WTC11 (cell line): ENCODE results near the gene RPTOR. TPM values are rescaled to one million over a fixed set of nuclear protein-coding genes. Genes with fewer than 3 reads are reported as not detected.

ENCODE experiments used
- ATAC-seq: fragments of 200-7000 bp; cut with Tn5 transposase; 2 replicates; pipeline ENCODE4 v1.10.0; 2021; ENCODE audit warnings: mild to moderate bottlenecking, moderate library complexity
- CTCF ChIA-PET: fragments of 300-600 bp; sonication (Branson Sonifier 250); formaldehyde crosslinking; loops from one replicate; lab custom pipeline; 2021; ENCODE audit warnings: antibody characterized with exemption; lab: Charles Lee
- POLR2A ChIA-PET: fragments of 350-600 bp; sonication (Branson Sonifier 250); formaldehyde crosslinking; loops from one replicate; lab custom pipeline; 2021; ENCODE audit warnings: antibody characterized with exemption; lab: Charles Lee
- DNase-seq: peaks from one replicate; pipeline ENCODE4 v3.0.0; 2021; ENCODE audit warnings: low spot score
- H3K27ac Mint-ChIP-seq: 2 replicates; pipeline ENCODE4 v1.8.0; 2021; ENCODE audit warnings: mixed read lengths
- H3K27me3 Mint-ChIP-seq: 2 replicates; pipeline ENCODE4 v1.8.0; 2021; ENCODE audit warnings: low read depth, mild to moderate bottlenecking, moderate library complexity, mixed read lengths
- H3K36me3 Mint-ChIP-seq: 2 replicates; pipeline ENCODE4 v1.8.0; 2021; ENCODE audit warnings: mixed read lengths
- H3K4me1 Mint-ChIP-seq: 2 replicates; pipeline ENCODE4 v1.8.0; 2022; ENCODE audit warnings: mixed read lengths
- H3K4me3 Mint-ChIP-seq: 2 replicates; pipeline ENCODE4 v1.8.0; 2021; ENCODE audit warnings: mild to moderate bottlenecking, moderate library complexity, mixed read lengths
- H3K9me3 Mint-ChIP-seq: 2 replicates; pipeline ENCODE4 v1.8.0; 2021; ENCODE audit warnings: mixed read lengths
- ATF1 ChIP-seq: sonication (generic); formaldehyde crosslinking; IDR thresholded peaks from 2 replicates; pipeline ENCODE4 v1.8.1; 2023; ENCODE audit warnings: mild to moderate bottlenecking, moderate library complexity, missing genetic modification reagents
- CREM ChIP-seq: sonication (generic); formaldehyde crosslinking; IDR thresholded peaks from 2 replicates; pipeline ENCODE4 v1.8.1; 2022; ENCODE audit warnings: mild to moderate bottlenecking, missing genetic modification reagents, moderate library complexity
- EMX1 ChIP-seq: fragments of 250-450 bp; sonication (Bioruptor Pico); IDR thresholded peaks from 2 replicates; pipeline ENCODE4 v1.8.0; 2021; ENCODE audit warnings: mild to moderate bottlenecking
- FOXP1 ChIP-seq: sonication (generic); formaldehyde crosslinking; IDR thresholded peaks from 2 replicates; pipeline ENCODE4 v1.8.0; 2022; ENCODE audit warnings: missing genetic modification reagents, mild to moderate bottlenecking, moderate library complexity, borderline replicate concordance
- NFYB ChIP-seq: sonication (generic); formaldehyde crosslinking; conservative IDR thresholded peaks from 2 replicates; pipeline ENCODE4 v1.8.0; 2022; ENCODE audit warnings: low read depth, missing genetic modification reagents
- TEAD4 ChIP-seq: sonication (generic); formaldehyde crosslinking; IDR thresholded peaks from 2 replicates; pipeline ENCODE4 v1.8.0; 2022; ENCODE audit warnings: mild to moderate bottlenecking, missing genetic modification reagents
- ZBTB21 ChIP-seq: sonication (generic); formaldehyde crosslinking; IDR thresholded peaks from 2 replicates; pipeline ENCODE4 v1.8.1; 2023; ENCODE audit warnings: mild to moderate bottlenecking, missing genetic modification reagents, borderline replicate concordance
- total RNA-seq: library from RNA; stranded (reverse); gene quantifications from 3 replicates; pipeline ENCODE4 v1.2.3, GENCODE V29; 2021
- TF ChIP-seq, protein P1 (sequence below): sonication (generic); formaldehyde crosslinking; conservative IDR thresholded peaks from 2 replicates; pipeline ENCODE4 v1.8.1; 2022; ENCODE audit warnings: mild to moderate bottlenecking, missing genetic modification reagents
- TF ChIP-seq, protein P2 (sequence below): fragments of 250-450 bp; sonication (Bioruptor Pico); IDR thresholded peaks from 2 replicates; pipeline ENCODE4 v1.9.0; 2021; ENCODE audit warnings: mild to moderate bottlenecking
- TF ChIP-seq, protein P3 (sequence below): fragments of 250-450 bp; sonication (Bioruptor Pico); IDR thresholded peaks from 2 replicates; pipeline ENCODE4 v1.9.0; 2021; ENCODE audit warnings: mild to moderate bottlenecking, borderline replicate concordance
- TF ChIP-seq, protein P4 (sequence below): sonication (generic); formaldehyde crosslinking; IDR thresholded peaks from 2 replicates; pipeline ENCODE4 v1.8.1; 2023; ENCODE audit warnings: mild to moderate bottlenecking, missing genetic modification reagents
- TF ChIP-seq, protein P5 (sequence below): sonication (generic); formaldehyde crosslinking; IDR thresholded peaks from 2 replicates; pipeline ENCODE4 v1.8.0; 2022; ENCODE audit warnings: mild to moderate bottlenecking, missing genetic modification reagents
- TF ChIP-seq, protein P6 (sequence below): sonication (generic); formaldehyde crosslinking; IDR thresholded peaks from 2 replicates; pipeline ENCODE4 v1.8.1; 2023; ENCODE audit warnings: mild to moderate bottlenecking, moderate library complexity, missing genetic modification reagents
- TF ChIP-seq, protein P7 (sequence below): sonication (generic); formaldehyde crosslinking; IDR thresholded peaks from 2 replicates; pipeline ENCODE4 v1.8.1; 2022; ENCODE audit warnings: low read depth, missing genetic modification reagents, borderline replicate concordance

The RPTOR gene
- total RNA-seq, 1 experiment from 2014 or later: 41.0 TPM

DNA sequence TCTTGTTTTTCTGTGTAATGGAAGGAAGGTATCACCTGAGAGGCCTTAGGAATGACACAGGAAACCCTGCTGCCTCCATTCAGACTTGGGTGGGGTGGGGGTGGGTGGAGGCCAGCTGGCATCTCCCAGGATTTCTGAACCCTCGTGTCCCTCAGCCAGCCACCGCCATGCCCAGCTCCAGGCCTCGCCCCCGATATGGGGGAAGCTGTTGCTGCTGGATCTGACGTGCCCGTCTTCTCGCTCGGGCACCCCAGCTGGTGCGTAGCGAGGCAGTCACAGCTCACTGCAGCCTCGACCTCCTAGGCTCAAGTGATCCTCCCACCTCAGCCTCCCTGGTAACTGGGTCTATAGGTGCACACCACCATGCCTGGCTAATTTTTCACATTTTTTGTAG lies 227.0 kb downstream of the RPTOR start:
- Mint-ChIP-seq H3K36me3 (peaks cover 1% of the 10 kb centered on the region), H3K9me3 (no peaks in the 10 kb centered on the region), H3K4me1 (peaks cover 10% of the 10 kb centered on the region), H3K4me3 (no peak overlapping the region), H3K27me3 (no peaks in the 10 kb centered on the region), H3K27ac (no peak overlapping the region)
- ChIA-PET CTCF (interaction anchor here (0.8 to 1.5 kb wide), 2 partner anchors 9 to 128 kb away, joined by 4 to 5 read pairs; no protein-coding TSS in a partner anchor), POLR2A (interaction anchor here (0.6 kb wide), 1 partner anchor 224 kb away, joined by 3 read pairs; no protein-coding TSS in a partner anchor)
- ATAC-seq (no peak), DNase-seq (no peak)
- TF ChIP-seq, protein P1, sequence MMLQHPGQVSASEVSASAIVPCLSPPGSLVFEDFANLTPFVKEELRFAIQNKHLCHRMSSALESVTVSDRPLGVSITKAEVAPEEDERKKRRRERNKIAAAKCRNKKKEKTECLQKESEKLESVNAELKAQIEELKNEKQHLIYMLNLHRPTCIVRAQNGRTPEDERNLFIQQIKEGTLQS (CRISPR knock-in tag): no peak
- no peak for TF ChIP-seq CREM (CRISPR knock-in tag)
- TF ChIP-seq NFYB: no peak
- TF ChIP-seq, protein P2, sequence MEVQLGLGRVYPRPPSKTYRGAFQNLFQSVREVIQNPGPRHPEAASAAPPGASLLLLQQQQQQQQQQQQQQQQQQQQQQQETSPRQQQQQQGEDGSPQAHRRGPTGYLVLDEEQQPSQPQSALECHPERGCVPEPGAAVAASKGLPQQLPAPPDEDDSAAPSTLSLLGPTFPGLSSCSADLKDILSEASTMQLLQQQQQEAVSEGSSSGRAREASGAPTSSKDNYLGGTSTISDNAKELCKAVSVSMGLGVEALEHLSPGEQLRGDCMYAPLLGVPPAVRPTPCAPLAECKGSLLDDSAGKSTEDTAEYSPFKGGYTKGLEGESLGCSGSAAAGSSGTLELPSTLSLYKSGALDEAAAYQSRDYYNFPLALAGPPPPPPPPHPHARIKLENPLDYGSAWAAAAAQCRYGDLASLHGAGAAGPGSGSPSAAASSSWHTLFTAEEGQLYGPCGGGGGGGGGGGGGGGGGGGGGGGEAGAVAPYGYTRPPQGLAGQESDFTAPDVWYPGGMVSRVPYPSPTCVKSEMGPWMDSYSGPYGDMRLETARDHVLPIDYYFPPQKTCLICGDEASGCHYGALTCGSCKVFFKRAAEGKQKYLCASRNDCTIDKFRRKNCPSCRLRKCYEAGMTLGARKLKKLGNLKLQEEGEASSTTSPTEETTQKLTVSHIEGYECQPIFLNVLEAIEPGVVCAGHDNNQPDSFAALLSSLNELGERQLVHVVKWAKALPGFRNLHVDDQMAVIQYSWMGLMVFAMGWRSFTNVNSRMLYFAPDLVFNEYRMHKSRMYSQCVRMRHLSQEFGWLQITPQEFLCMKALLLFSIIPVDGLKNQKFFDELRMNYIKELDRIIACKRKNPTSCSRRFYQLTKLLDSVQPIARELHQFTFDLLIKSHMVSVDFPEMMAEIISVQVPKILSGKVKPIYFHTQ (CRISPR knock-in tag): no peak
- TF ChIP-seq, protein P3, sequence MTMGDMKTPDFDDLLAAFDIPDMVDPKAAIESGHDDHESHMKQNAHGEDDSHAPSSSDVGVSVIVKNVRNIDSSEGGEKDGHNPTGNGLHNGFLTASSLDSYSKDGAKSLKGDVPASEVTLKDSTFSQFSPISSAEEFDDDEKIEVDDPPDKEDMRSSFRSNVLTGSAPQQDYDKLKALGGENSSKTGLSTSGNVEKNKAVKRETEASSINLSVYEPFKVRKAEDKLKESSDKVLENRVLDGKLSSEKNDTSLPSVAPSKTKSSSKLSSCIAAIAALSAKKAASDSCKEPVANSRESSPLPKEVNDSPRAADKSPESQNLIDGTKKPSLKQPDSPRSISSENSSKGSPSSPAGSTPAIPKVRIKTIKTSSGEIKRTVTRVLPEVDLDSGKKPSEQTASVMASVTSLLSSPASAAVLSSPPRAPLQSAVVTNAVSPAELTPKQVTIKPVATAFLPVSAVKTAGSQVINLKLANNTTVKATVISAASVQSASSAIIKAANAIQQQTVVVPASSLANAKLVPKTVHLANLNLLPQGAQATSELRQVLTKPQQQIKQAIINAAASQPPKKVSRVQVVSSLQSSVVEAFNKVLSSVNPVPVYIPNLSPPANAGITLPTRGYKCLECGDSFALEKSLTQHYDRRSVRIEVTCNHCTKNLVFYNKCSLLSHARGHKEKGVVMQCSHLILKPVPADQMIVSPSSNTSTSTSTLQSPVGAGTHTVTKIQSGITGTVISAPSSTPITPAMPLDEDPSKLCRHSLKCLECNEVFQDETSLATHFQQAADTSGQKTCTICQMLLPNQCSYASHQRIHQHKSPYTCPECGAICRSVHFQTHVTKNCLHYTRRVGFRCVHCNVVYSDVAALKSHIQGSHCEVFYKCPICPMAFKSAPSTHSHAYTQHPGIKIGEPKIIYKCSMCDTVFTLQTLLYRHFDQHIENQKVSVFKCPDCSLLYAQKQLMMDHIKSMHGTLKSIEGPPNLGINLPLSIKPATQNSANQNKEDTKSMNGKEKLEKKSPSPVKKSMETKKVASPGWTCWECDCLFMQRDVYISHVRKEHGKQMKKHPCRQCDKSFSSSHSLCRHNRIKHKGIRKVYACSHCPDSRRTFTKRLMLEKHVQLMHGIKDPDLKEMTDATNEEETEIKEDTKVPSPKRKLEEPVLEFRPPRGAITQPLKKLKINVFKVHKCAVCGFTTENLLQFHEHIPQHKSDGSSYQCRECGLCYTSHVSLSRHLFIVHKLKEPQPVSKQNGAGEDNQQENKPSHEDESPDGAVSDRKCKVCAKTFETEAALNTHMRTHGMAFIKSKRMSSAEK (CRISPR knock-in tag): no peak
- TF ChIP-seq, protein P4, sequence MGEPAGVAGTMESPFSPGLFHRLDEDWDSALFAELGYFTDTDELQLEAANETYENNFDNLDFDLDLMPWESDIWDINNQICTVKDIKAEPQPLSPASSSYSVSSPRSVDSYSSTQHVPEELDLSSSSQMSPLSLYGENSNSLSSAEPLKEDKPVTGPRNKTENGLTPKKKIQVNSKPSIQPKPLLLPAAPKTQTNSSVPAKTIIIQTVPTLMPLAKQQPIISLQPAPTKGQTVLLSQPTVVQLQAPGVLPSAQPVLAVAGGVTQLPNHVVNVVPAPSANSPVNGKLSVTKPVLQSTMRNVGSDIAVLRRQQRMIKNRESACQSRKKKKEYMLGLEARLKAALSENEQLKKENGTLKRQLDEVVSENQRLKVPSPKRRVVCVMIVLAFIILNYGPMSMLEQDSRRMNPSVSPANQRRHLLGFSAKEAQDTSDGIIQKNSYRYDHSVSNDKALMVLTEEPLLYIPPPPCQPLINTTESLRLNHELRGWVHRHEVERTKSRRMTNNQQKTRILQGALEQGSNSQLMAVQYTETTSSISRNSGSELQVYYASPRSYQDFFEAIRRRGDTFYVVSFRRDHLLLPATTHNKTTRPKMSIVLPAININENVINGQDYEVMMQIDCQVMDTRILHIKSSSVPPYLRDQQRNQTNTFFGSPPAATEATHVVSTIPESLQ (CRISPR knock-in tag): no peak
- TF ChIP-seq EMX1 (CRISPR knock-in tag): no peak
- TF ChIP-seq, protein P5, sequence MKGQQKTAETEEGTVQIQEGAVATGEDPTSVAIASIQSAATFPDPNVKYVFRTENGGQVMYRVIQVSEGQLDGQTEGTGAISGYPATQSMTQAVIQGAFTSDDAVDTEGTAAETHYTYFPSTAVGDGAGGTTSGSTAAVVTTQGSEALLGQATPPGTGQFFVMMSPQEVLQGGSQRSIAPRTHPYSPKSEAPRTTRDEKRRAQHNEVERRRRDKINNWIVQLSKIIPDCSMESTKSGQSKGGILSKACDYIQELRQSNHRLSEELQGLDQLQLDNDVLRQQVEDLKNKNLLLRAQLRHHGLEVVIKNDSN (CRISPR knock-in tag): no peak

DNA sequence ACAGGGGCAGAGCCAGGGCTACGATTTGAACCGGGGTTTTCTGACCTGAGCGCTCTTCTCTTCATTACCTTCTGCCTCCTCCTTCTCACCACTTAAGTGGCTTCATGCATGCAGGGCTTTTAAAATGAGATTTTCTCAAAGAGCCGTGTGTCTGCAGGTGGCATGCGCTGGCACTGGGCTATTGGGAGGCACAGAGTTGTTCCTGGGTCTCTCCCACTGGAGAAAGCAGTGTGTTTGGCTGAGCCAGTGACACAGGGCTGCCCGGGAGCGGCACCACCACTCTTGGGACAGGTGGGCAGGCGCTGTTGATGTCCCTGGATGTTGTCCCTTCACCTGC lies 228.2 kb downstream of the RPTOR start:
- no peak for DNase-seq
- no peak for TF ChIP-seq ATF1
- TF ChIP-seq, protein P6, sequence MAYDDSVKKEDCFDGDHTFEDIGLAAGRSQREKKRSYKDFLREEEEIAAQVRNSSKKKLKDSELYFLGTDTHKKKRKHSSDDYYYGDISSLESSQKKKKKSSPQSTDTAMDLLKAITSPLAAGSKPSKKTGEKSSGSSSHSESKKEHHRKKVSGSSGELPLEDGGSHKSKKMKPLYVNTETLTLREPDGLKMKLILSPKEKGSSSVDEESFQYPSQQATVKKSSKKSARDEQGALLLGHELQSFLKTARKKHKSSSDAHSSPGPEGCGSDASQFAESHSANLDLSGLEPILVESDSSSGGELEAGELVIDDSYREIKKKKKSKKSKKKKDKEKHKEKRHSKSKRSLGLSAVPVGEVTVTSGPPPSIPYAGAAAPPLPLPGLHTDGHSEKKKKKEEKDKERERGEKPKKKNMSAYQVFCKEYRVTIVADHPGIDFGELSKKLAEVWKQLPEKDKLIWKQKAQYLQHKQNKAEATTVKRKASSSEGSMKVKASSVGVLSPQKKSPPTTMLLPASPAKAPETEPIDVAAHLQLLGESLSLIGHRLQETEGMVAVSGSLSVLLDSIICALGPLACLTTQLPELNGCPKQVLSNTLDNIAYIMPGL: no peak
- TF ChIP-seq, protein P3 (CRISPR knock-in tag): no peak
- no peak for TF ChIP-seq ZBTB21
- no peak for TF ChIP-seq TEAD4 (CRISPR knock-in tag)
- TF ChIP-seq EMX1 (CRISPR knock-in tag): no peak
- TF ChIP-seq CREM (CRISPR knock-in tag): no peak
- TF ChIP-seq FOXP1: no peak
- no peak for TF ChIP-seq NFYB
- TF ChIP-seq, protein P7, sequence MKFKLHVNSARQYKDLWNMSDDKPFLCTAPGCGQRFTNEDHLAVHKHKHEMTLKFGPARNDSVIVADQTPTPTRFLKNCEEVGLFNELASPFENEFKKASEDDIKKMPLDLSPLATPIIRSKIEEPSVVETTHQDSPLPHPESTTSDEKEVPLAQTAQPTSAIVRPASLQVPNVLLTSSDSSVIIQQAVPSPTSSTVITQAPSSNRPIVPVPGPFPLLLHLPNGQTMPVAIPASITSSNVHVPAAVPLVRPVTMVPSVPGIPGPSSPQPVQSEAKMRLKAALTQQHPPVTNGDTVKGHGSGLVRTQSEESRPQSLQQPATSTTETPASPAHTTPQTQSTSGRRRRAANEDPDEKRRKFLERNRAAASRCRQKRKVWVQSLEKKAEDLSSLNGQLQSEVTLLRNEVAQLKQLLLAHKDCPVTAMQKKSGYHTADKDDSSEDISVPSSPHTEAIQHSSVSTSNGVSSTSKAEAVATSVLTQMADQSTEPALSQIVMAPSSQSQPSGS: no peak

More for the DNA sequence above, 228.2 kb downstream of the RPTOR start:
- ChIA-PET CTCF (interaction anchor here (0.7 to 1.5 kb wide), 5 partner anchors 10 to 86 kb away, joined by 3 to 5 read pairs (median 3); no protein-coding TSS in a partner anchor), POLR2A (no interaction called here)
- Mint-ChIP-seq H3K4me3 (no peak overlapping the region), H3K4me1 (peaks cover 23% of the 10 kb centered on the region), H3K27me3 (no peaks in the 10 kb centered on the region), H3K36me3 (peaks cover 4% of the 10 kb centered on the region), H3K9me3 (no peaks in the 10 kb centered on the region), H3K27ac (peak overlapping the region; percentile 86)
- ATAC-seq: no peak
